Measurements from ENCODE around the gene GRM4.

DNA sequence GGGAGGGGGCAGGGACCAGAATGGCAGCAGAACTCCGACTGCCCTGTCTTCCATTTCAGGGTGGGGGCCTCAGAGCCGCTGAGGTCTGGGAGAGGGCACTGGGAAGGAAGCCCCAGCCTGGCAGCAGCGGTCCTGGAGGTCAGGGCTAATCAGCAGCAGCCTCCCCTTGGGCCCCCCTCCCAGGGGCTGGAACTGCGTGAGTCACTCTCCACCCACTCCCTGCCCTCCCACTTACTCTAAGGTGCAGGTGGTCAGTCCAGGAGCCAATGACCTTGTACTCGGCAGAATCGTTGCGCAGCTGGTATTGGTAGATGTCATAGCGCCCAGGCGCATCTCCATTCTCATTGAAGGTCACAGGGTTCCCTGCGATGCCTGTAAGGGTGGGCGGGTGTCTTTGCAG lies 105.9 kb downstream of the GRM4 start:
- TF ChIP-seq, protein P1, sequence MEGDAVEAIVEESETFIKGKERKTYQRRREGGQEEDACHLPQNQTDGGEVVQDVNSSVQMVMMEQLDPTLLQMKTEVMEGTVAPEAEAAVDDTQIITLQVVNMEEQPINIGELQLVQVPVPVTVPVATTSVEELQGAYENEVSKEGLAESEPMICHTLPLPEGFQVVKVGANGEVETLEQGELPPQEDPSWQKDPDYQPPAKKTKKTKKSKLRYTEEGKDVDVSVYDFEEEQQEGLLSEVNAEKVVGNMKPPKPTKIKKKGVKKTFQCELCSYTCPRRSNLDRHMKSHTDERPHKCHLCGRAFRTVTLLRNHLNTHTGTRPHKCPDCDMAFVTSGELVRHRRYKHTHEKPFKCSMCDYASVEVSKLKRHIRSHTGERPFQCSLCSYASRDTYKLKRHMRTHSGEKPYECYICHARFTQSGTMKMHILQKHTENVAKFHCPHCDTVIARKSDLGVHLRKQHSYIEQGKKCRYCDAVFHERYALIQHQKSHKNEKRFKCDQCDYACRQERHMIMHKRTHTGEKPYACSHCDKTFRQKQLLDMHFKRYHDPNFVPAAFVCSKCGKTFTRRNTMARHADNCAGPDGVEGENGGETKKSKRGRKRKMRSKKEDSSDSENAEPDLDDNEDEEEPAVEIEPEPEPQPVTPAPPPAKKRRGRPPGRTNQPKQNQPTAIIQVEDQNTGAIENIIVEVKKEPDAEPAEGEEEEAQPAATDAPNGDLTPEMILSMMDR (IDR thresholded peaks at IDR 0.05): no peak
- no peak for TF ChIP-seq POLR2A (IDR thresholded peaks at IDR 0.05)

All from ovary (tissue), 3 donors.